NAMALWA (cell line): ENCODE measurements around the gene GRAMD1B.

Experiments
- DNase-seq: peaks from one replicate; pipeline ENCODE4 v3.0.0-alpha.2; 2015; ENCODE audit warnings: low spot score

Gene GRAMD1B

GRCh38 chr11:123588117-123588863 lies 158.2 kb downstream of the GRAMD1B start:
- DNase-seq, result no peak

GRCh38 chr11:123588864-123589262 lies 158.8 kb downstream of the GRAMD1B start:
- DNase-seq, result no peak

GRCh38 chr11:123590296-123590912 lies 160.3 kb downstream of the GRAMD1B start:
- DNase-seq, result no peak

GRCh38 chr11:123593570-123593969 lies 163.5 kb downstream of the GRAMD1B start:
- no peak for DNase-seq

- DNase-seq, result no peak
Observed at GRCh38 chr11:123594188-123594901, 164.3 kb downstream of the GRAMD1B start.

- no peak for DNase-seq
Observed at GRCh38 chr11:123594921-123595320, 164.9 kb downstream of the GRAMD1B start.

- no peak for DNase-seq
Observed at GRCh38 chr11:123597859-123598258, 167.8 kb downstream of the GRAMD1B start.

GRCh38 chr11:123601136-123601535 lies 171.1 kb downstream of the GRAMD1B start:
- no peak for DNase-seq

GRCh38 chr11:123601743-123602142 lies 171.7 kb downstream of the GRAMD1B start:
- DNase-seq, result no peak

GRCh38 chr11:123603666-123604065 lies 173.6 kb downstream of the GRAMD1B start:
- no peak for DNase-seq

GRCh38 chr11:123607781-123608180 lies 177.7 kb downstream of the GRAMD1B start:
- DNase-seq, result no peak

GRCh38 chr11:123608371-123608770 lies 178.3 kb downstream of the GRAMD1B start:
- DNase-seq, result no peak

- no peak for DNase-seq
Observed at GRCh38 chr11:123608945-123609344, 178.9 kb downstream of the GRAMD1B start.

GRCh38 chr11:123611698-123612097 lies 181.6 kb downstream of the GRAMD1B start:
- no peak for DNase-seq

- DNase-seq, result no peak
Observed at GRCh38 chr11:123616505-123617198, 186.6 kb downstream of the GRAMD1B start.

GRCh38 chr11:123622576-123622975 lies 192.5 kb downstream of the GRAMD1B start:
- no peak for DNase-seq

- no peak for DNase-seq
Observed at GRCh38 chr11:123624974-123625373, 194.9 kb downstream of the GRAMD1B start.

- no peak for DNase-seq
Observed at GRCh38 chr11:123628936-123629683, 199.0 kb downstream of the GRAMD1B start.

GRCh38 chr11:123630126-123630608 lies 200.1 kb downstream of the GRAMD1B start:
- DNase-seq, result no peak

- DNase-seq, result no peak
Observed at GRCh38 chr11:123640029-123640428, 210.0 kb downstream of the GRAMD1B start.

- peak; percentile 66 for DNase-seq
Observed at GRCh38 chr11:123640677-123641494, 210.8 kb downstream of the GRAMD1B start.
